HG03097 (cell line): ENCODE data around the gene CLDN12.
"Not testable (repeated sequence)": the region's sequence is repeated elsewhere in the genome, so short reads cannot be mapped to it uniquely, and the experiment has no call there.

Experiments used
- ATAC-seq: cut with Tn5 transposase; IDR thresholded peaks from one replicate; pipeline ENCODE4 v1.9.1; 2021; ENCODE audit not compliant: unreplicated experiment, low FRiP score

CLDN12 gene

DNA sequence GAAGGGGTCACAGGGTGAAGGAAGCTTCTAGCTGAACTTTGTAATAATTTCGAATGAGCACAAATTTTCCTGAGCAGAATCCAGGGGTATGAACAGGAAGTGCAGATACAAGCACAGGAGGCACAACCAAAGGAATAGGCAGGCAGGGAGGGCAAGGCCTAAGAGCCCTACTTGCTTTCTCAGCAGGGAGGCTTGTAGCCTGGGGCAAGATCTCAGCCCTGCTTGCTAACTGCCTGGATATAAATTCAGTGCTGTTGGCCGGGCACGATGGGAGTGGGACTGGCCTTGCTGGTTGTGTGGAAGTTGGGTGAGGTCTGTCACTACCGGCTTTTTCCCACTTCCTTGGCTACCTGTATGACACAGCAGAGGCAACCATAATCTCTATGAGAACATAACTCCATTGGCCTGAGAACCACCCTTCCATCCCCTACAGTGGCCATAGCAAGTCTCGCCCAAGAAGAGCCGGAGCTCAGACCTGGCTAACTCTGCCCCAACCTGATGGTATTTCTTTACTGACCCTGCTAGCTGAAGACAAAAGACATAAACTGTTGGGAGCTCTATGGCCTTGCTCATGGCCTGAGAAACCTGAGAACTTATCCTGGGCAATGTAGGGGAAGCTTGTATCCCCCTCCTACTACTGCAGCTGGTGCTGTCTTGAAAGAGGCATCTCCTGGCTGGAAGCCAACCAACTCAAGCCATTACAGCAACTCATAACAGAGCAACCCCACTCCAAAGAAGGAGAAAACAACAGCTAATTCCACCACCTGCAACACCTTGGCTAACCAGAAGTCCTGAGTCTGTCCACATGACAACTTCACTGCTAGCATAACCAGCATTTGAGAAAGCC lies 27.6 kb downstream of the CLDN12 start:
- ATAC-seq, result no peak

DNA sequence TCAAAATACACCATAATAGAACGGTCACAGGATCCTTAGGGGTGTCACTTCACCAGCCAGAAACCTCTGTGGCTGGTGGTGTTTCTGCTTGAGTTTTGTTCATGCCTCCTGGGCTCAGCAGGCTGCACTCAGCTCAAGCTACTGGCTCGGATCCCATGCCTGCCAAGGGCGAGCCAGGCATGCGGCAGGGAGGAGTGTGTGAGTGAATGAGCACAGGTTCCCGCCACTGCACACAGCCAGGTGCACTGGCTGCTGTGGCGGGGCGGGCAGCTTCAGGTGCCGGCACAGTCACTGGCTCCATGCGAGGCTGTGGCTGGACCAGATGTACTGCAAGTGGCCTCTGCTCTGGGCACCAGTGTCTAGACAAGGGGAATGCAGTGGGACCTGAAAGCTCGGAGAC lies 29.5 kb downstream of the CLDN12 start:
- ATAC-seq, result no peak

DNA sequence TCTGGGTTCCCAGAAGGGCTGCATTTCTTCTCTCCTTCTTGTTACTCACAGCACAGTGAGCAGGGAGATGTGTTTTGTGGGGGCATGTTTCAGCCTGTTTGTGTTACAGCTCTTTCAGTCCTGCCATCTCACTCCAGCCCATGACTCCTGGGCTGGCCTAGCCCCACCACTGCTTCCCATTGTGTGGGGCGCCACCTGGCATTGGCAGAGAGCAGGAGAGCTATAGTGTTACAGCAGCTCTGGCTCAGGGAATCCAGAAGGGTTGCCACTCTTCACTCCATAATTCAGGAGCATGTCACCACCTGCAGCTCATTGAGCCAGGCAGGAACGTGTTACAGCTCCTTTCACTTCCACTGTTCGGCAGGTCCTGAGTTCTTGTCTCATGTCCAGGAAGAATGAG lies 30.0 kb downstream of the CLDN12 start:
- ATAC-seq, result no peak

DNA sequence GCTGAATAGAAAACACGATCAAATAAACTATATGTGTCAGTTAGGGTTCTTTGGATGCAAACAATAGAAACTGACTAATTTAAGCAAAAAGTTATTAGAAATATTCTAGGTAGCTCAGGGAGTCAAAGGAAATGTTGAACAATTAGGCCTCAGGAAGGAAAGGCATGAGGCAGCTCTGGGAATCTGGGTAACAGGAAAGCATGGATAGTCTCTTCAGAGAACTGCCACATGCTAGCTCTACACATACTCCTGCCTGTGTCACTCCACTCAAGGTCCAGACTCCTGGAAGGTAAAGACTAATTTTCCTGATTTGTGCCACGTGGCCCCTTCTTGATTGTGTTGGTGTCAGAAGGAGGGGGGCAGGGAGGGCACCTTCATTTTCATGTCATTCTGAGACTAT lies 42.4 kb downstream of the CLDN12 start:
- ATAC-seq, result no peak

DNA sequence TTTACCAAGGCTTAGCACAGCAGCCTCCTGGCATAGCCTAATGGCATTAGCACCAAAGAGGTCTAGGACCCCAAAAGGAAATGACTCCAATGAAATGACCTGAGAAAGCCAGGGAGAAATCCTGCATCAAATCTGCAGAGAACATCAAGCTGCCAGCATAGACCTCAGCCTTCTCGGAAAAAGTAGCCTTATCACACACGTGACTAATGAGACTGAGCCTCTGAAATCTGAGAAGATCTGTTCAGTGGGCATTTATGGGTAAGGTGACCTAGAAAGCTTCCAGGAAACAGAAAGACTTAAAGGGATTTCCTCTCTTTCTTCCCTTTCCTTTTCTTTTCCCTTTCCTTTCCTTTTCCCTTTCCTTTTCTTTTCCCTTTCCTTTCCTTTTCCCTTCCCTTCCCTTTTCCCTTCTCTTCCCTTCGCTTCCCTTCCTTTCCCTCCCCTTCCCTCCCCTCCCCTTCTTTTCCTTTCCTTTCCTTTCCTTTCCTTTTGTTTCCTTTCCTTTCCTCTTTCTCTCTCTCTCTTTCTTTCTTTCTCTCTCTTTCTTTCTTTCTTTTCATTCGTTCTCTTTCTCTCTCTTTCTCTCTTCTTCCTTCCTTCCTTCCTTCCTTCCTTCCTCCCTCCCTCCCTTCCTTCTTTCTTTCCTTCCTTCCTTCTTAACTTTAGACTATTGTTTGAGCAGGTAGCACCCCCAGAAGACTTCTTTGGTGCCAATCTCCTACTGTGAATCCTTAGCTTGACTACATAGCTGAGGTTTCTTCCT lies 43.1 kb downstream of the CLDN12 start:
- no peak for ATAC-seq

DNA sequence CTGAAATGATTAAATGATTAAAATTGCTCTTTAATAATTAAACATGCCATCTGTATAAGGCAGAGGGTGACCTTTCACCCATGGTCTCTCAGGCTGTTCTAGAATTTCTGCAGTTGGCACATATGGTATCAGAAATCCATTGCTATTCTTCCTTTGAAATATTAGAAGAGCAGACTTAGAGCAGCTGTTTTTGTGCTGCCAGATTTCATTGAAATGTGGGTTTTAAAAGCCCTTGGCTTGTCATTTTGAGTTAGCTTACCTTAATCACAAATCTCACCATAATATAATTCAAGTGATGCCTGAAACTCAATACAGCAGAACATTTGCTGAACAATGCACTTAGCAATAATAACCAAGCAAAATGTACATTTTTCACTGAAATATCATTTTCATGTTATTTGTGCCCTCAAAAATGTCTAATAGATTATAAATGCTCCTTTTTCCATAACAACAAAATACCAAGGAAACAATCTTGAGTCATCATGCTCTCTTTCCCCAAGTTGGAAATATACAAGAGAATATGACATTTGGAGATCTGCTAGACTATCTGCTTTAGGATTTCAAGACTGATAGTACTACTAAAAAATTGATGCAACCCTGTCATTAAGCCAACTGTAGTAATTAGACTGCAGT lies 50.1 kb downstream of the CLDN12 start:
- ATAC-seq, result no peak

DNA sequence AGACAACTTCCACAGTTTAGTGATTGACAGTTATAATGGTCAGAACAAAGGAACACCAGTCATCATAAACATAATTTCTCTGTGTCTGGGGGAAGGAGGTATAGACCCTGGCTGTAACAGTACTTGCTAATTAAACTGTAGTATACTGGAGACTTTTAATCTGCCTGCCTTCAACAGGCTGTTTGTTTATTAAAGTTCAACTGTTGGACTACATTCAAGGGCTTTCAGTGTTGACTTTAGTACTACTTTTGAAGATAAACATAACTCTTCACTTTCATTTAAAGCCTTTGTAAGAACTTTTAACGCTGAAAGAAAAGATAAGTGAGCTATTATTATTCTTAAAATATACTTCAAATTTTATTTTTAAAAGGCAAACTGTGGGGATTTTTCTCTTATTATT lies 50.7 kb downstream of the CLDN12 start:
- ATAC-seq, result no peak

DNA sequence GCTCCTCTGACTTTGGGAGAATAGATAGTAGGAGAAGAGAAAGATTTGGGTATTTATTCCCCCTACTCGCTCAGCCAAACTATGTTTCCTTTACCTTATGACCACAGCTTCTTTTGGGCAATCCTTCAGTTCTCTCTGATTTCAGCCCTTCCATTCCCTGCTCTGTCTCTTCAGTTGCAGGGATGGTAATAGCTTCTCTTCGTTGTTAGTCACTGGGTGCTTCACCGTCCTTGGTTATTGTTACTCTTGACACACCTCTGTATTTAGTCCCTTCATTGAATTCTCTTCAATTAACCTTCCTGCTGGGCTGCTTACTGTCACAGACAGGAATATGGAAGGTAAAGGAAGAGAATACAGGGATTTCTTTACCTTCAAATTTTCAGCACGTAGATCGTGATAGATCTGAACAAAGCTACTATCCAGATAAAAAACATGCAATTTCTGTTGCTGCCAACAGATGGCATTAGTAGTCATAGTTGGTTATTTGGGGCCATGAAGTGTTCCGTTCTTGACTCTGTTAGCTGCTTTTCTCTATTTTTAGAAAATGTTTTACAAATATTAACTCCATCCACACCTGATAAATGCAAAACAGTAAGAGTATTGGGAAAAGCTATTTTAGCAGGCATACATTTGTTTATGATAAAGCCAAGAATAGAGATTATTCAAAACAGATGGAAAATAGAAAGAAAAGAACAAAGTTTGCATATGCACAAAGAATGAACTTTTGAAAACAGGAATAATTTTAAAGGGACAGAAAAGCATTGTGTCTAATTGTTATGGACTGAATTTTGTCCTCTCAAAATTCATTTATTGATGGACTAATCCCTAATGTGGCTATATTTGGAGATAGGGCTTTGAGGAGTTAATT lies 52.1 kb downstream of the CLDN12 start:
- ATAC-seq, result peak; percentile 84

DNA sequence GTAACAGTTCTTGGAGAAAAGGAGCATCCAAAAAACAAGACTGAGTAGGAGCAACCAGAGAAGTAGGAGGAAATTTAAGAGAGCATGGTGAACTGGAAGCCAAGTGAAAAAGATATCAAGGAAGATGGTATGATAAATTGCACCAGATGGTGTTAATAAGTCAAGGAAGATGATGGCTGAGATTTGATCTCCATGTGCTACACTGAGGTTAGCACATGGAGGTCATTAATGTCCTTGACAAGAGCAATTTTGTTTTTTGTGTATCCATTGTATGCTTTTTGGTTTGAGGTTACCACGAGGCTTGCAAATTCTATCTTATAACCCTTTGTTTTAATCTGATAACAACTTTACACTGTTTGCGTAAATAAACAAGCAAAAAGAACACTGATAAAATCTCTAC lies 54.8 kb downstream of the CLDN12 start:
- no peak for ATAC-seq

DNA sequence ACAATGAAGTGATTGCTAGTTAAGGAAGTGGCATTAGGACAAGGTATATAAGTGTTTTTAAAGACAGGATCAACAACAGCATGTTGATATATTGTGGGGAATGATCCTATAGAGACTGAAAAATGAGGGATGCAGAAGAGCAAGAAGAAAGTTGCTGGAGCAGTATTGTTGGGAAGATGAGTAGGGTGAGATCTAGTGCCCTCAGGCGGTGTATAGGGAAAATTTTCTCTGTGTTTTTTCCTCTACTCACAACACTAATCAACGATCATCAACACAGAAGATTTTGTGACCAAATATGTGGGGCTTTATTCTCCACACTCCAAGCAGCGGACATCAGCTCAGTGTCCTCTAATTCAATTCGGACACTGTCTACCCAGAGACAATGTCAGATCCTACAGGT lies 56.6 kb downstream of the CLDN12 start:
- no peak for ATAC-seq

DNA sequence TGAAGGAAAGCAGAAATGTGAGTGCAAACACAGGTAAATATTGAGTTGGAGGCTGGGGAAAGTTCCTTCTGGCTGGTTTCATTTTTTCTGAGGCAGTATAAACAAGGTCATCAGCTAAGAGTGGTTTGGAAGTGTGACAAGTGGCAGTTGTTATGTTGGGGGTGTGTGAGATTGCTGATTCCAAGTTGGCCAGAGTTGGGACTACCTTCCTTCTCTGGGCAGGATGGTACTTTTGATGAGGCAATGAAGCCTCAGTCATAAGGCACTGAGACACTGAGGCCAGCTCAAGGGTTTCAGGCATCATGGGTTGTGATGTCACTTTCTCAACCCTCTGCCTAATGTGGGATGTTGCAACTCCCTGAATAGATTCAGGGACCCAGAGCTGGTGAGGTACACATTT lies 58.0 kb downstream of the CLDN12 start:
- ATAC-seq, result no peak

DNA sequence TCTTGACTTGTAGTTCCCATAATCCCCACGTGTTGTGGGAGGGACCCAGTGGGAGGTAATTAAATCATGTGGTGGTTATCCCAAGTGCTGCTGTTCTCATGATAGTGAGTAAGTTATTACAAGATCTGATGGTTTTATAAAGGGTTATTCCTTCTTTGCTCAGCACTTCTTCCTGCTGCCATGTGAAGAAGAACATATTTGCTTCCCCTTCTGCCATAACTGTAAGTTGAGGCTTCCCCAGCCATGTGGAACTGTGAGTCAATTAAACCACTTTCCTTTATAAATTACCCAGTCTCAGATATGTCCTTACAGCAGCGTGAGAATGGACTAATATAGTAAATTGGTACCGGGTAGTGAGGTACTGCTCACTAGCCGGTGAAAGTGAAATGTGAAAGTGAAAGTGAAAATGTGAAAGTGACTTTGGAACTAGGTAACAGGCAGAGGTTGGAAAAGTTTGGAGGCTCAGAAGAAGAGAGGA lies 59.9 kb downstream of the CLDN12 start:
- not testable (repeated sequence) for ATAC-seq
